Neutrophil (primary cell): ENCODE data around the gene LRRC3.

ENCODE experiments used
- H3K27ac ChIP-seq: fragments of 200-600 bp; sonication (generic); 2 replicates; pipeline ENCODE4 v1.5.1; 2016; ENCODE audit warnings: mild to moderate bottlenecking, moderate library complexity
- H3K27me3 ChIP-seq: fragments of 200-600 bp; sonication (generic); 2 replicates; pipeline ENCODE4 v1.6.0; 2016; ENCODE audit warnings: mild to moderate bottlenecking
- H3K36me3 ChIP-seq: fragments of 200-600 bp; sonication (generic); 2 replicates; pipeline ENCODE4 v1.5.1; 2017
- H3K4me1 ChIP-seq, 2 experiments: fragments of 200-600 bp in 1 of 2; sonication (generic) in 1 of 2; 1 replicate in 1 of 2; 2 replicates in 1 of 2; pipeline versions ENCODE4 v1.5.1 to v1.6.1; 2013 to 2016; ENCODE audit warnings: low read depth in 1 of 2, low read length in 1 of 2, mild to moderate bottlenecking in 1 of 2, moderate library complexity in 1 of 2; ENCODE audit not compliant: control insufficient read depth in 1 of 2, insufficient read depth in 1 of 2
- H3K4me3 ChIP-seq, 2 experiments: fragments of 200-600 bp in 1 of 2; sonication (generic) in 1 of 2; 1 replicate in 1 of 2; 2 replicates in 1 of 2; pipeline ENCODE4 v1.5.1; 2013 to 2016; ENCODE audit warnings: low read depth in 1 of 2, low read length in 1 of 2, mild to moderate bottlenecking in 1 of 2, moderate library complexity in 1 of 2
- H3K9me3 ChIP-seq: fragments of 200-600 bp; sonication (generic); 2 replicates; pipeline ENCODE4 v1.5.1; 2016
- TF ChIP-seq, protein P1 (sequence below): fragments of 200-600 bp; sonication (generic); IDR thresholded peaks from 2 replicates; pipeline ENCODE4 v1.5.1; 2016; ENCODE audit warnings: antibody characterized with exemption

LRRC3 gene

GRCh38 chr21:44443891-44444285, 11.4 kb upstream of the LRRC3 start:
- TF ChIP-seq, protein P1, sequence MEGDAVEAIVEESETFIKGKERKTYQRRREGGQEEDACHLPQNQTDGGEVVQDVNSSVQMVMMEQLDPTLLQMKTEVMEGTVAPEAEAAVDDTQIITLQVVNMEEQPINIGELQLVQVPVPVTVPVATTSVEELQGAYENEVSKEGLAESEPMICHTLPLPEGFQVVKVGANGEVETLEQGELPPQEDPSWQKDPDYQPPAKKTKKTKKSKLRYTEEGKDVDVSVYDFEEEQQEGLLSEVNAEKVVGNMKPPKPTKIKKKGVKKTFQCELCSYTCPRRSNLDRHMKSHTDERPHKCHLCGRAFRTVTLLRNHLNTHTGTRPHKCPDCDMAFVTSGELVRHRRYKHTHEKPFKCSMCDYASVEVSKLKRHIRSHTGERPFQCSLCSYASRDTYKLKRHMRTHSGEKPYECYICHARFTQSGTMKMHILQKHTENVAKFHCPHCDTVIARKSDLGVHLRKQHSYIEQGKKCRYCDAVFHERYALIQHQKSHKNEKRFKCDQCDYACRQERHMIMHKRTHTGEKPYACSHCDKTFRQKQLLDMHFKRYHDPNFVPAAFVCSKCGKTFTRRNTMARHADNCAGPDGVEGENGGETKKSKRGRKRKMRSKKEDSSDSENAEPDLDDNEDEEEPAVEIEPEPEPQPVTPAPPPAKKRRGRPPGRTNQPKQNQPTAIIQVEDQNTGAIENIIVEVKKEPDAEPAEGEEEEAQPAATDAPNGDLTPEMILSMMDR: no peak
- Histone ChIP-seq H3K27me3 (peaks cover 18% of the 10 kb centered on the region), H3K9me3 (no peaks in the 10 kb centered on the region), H3K4me1 (no peaks in the 10 kb centered on the region), H3K36me3 (peaks cover 57% of the 10 kb centered on the region), H3K27ac (no peak overlapping the region), H3K4me3 (no peak overlapping the region)

DNA sequence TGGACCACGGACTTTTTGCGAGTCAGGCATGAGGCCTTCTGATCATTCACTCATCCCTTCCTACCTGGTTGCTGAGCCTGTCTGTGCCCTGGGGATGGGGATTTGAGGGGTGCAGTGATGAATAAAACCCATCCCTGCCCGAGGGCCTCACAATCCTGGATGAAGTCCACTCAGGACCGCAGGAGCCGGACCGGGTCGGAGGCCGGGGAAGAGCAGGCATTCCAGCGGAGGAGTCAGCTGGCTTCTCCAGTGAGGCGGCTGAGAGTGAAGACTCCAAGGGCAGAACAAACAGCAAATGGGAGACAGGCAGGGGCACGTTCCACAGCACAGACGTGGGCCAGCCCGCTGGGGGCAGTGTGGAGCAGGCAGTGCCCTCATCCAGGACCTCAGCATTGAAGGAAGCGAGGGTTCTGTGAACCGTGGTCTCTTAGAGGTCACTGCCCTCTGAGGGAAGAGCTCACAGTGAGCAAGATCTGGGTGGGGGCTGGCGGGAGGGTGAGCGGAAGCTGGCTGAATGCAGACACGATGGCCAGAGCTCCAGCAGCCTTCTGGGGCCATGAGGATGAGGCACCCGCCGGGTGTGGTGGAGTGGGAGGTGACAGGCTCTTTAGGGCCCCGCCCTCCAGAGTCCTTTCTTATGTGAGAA, 10.9 kb upstream of the LRRC3 start:
- H3K27me3 ChIP-seq: peaks cover 23% of the 10 kb centered on the region
- no peak overlapping the region for H3K4me3 ChIP-seq
- TF ChIP-seq, protein P1: no peak
- no peaks in the 10 kb centered on the region for H3K4me1 ChIP-seq
- no peaks in the 10 kb centered on the region for H3K9me3 ChIP-seq
- no peak overlapping the region for H3K27ac ChIP-seq
- peaks cover 52% of the 10 kb centered on the region for H3K36me3 ChIP-seq

DNA sequence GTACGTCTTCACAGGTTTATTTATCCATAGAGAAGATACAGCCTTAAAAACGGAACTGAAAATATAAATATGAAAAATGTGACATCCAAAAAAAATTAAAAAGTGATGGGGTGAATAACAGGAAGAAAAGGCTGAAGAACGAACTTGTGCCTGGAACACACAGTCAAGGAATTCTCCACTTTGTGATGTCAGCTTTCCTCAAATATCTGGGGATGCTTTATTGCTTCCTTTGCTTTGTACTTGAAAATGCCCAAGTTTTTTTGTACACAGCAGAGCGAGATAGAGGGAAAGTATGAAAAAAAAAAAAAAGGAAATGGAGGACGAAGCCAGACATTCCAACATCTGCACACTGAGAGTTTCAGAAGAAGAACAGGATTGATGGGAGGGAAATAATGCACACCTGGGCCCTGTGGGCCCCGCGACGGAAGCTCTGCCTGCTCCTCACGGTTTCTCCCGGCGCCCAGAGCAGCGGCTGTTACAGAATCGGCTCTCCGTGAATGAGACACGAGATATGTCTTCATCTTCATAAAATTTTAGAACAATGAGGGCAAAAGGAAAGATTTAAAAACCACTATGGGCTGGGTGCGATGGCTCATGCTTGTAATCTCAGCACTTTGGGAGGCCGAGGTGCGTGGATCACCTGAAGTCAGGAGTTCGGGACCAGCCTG, 10.0 kb upstream of the LRRC3 start:
- Histone ChIP-seq H3K9me3 (no peaks in the 10 kb centered on the region), H3K4me3 (no peak overlapping the region), H3K27ac (no peak overlapping the region), H3K36me3 (peaks cover 43% of the 10 kb centered on the region), H3K4me1 (no peaks in the 10 kb centered on the region), H3K27me3 (peaks cover 32% of the 10 kb centered on the region)
- TF ChIP-seq, protein P1: no peak

DNA sequence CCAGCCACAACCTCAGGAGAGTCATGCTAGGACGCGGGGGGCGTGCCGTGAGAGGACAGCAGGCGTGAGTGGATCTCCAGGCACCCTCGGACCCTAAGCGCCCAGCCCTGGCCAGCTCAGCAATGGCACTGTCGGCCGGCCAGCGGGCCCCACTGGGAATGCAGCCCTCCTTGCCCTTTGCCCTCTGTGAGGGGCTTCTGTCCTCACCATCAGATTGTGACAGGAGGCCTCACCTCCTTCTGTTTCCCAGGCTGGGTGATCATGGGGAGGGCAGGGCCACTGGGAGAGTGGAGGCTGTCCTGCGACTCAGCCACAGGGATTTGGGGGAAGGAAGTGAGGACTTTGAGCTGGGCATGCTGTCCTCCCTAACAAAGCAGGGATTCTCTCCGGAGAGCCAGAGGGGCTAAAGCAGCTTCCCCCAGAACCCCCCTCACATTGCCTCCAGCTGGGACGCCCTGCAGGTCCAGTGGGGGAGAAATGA, 6.6 kb upstream of the LRRC3 start:
- Histone ChIP-seq H3K4me3 (no peak overlapping the region), H3K36me3 (peaks cover 9% of the 10 kb centered on the region), H3K9me3 (no peaks in the 10 kb centered on the region), H3K4me1 (no peaks in the 10 kb centered on the region), H3K27me3 (peaks cover 64% of the 10 kb centered on the region), H3K27ac (no peak overlapping the region)
- TF ChIP-seq, protein P1: no peak

DNA sequence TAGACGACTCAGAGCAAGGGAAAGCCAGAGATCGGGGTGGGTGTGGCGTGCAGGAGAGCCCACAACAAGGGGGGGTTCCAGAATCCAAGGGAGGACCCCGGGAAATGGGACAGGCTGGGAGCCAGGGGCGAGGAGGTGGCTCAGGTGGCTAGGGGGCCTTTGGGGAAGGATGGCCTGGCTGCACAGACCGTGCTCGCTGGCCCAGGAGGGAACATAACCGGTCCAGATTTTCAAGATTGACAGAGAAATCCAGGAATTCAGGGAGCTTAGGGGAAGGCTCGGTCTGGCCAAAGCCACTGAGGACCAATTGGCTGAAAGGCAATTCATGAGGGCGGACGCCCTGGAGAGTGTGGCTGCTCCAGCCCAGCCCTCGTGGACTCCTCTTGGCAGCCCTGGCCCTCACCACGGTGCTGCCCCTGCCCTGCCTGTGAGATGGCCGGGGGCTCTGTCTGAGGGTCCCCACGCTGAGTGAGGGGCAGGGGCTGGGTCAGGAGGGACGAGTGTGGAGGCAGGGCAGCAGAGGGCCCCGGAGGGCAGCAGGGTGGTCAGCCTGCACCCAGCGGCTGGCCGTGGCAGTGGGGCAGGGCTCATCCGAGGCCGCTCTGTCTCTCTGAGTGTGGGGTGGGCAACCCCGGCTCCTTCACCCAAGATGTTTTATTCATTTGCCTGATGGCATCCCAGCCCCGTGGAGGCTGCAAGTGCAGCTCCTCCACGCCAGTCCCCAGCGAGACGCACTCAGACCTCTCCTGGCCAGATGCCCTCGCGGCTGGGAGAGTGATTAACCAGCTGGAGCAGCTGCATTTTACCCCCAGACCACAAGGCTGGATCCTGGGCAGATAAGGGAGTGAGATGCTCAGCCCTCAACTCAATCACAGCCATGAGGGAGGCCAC, 5.6 kb upstream of the LRRC3 start:
- no peaks in the 10 kb centered on the region for H3K9me3 ChIP-seq
- H3K36me3 ChIP-seq: no peaks in the 10 kb centered on the region
- no peak overlapping the region for H3K4me3 ChIP-seq
- no peak overlapping the region for H3K27ac ChIP-seq
- TF ChIP-seq, protein P1: no peak
- peaks cover 74% of the 10 kb centered on the region for H3K27me3 ChIP-seq
- no peaks in the 10 kb centered on the region for H3K4me1 ChIP-seq
